ENCODE data around the gene HINT3. TPM values are rescaled to one million over a fixed set of nuclear protein-coding genes. Genes with fewer than 3 reads are reported as not detected.

The HINT3 gene
- total and polyA plus RNA-seq, 2 donors (not counting 3 experiments of a cell fraction or from before 2014, with no cell fraction given), result 1.8 to 8.4 TPM

DNA sequence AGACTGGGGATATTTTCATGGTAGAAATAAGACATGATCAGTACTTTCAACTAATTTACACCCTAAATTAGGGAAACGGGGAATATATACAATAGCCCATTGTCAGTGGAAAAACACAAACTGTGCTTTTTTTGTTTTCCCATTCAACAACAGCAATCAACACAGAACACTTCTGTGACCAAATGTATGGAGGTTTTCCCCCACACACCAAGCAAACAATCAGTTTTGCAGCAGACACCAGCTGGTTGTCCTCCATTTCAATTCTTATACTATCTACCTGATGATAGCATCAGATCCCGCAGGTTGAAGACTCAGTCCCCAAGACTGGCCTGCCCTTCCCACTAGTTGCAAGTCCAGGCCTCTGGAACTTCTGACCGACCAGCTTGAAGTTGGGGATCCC, 4.5 kb downstream of the HINT3 start:
- Histone ChIP-seq H3K4me1 (ENCODE audit: control insufficient read depth, extremely low read depth, insufficient read depth, low read length) (peaks cover 12% of the 10 kb centered on the region), H3K4me2 (ENCODE audit: insufficient read depth, low read length) (no peak overlapping the region), H3K9ac (replicated peaks; ENCODE audit: extremely low read depth, insufficient read depth, low read length) (no peak overlapping the region), H3K27me3 (ENCODE audit: control insufficient read depth in 2 of 2, insufficient read depth in 2 of 2, low read length in 2 of 2) (no peaks in the 10 kb centered on the region), H2AFZ (ENCODE audit: low read depth, low read length) (no peak overlapping the region), H3K27ac (ENCODE audit: insufficient read depth, low read depth, low read length) (no peak overlapping the region), H3K4me3 (replicated peaks in 1 of 3; ENCODE audit: insufficient read depth in 1 of 3, low read depth in 1 of 3, low read length in 3 of 3) (no peak overlapping the region), H4K20me1 (replicated peaks; ENCODE audit: control insufficient read depth, extremely low read depth, insufficient read depth, low read length) (no peaks in the 10 kb centered on the region), H3K36me3 (ENCODE audit: control insufficient read depth in 2 of 2, extremely low read depth in 1 of 2, insufficient read depth in 2 of 2, low read length in 2 of 2) (no peaks in the 10 kb centered on the region), H3K9me1 (replicated peaks; ENCODE audit: control insufficient read depth, extremely low read depth, insufficient read depth, low read length) (no peaks in the 10 kb centered on the region), H3K9me3 (replicated peaks; ENCODE audit: control insufficient read depth, insufficient read depth, low read length) (no peaks in the 10 kb centered on the region), H3K79me2 (ENCODE audit: control insufficient read depth, insufficient read depth, low read length) (no peaks in the 10 kb centered on the region)
- intact Hi-C loops (cut with micrococcal nuclease) (no loop called here), dilution Hi-C loops (cut with MboI; ENCODE audit: extremely low pct_ligation_motif_present, low sequenced_read_pairs) (no loop called here)
- CTCF ChIA-PET, result interaction anchor here (1.2 kb wide), 2 partner anchors 13 to 173 kb away, joined by 3 to 8 read pairs; no protein-coding TSS in a partner anchor
- POLR2A ChIA-PET, result no interaction called here
- FAIRE-seq, result no peak
- no peak for TF ChIP-seq JUN (IDR thresholded peaks at IDR 0.05; ENCODE audit: borderline replicate concordance, insufficient read depth, insufficient read length, low read depth)
- TF ChIP-seq, protein P1, sequence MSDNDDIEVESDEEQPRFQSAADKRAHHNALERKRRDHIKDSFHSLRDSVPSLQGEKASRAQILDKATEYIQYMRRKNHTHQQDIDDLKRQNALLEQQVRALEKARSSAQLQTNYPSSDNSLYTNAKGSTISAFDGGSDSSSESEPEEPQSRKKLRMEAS (IDR thresholded peaks at IDR 0.05; ENCODE audit: insufficient read depth, insufficient read length), result no peak
- TF ChIP-seq, protein P2, sequence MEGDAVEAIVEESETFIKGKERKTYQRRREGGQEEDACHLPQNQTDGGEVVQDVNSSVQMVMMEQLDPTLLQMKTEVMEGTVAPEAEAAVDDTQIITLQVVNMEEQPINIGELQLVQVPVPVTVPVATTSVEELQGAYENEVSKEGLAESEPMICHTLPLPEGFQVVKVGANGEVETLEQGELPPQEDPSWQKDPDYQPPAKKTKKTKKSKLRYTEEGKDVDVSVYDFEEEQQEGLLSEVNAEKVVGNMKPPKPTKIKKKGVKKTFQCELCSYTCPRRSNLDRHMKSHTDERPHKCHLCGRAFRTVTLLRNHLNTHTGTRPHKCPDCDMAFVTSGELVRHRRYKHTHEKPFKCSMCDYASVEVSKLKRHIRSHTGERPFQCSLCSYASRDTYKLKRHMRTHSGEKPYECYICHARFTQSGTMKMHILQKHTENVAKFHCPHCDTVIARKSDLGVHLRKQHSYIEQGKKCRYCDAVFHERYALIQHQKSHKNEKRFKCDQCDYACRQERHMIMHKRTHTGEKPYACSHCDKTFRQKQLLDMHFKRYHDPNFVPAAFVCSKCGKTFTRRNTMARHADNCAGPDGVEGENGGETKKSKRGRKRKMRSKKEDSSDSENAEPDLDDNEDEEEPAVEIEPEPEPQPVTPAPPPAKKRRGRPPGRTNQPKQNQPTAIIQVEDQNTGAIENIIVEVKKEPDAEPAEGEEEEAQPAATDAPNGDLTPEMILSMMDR (IDR thresholded peaks at IDR 0.05; ENCODE audit: extremely low read depth in 1 of 2, insufficient read depth in 1 of 2, low read depth in 1 of 2, low read length in 2 of 2), result no peak
- TF ChIP-seq EZH2 (IDR thresholded peaks at IDR 0.05; ENCODE audit: borderline replicate concordance, low read depth, low read length, severe bottlenecking), result no peak
- no peak for TF ChIP-seq POLR2A (IDR thresholded peaks at IDR 0.05; ENCODE audit: low read depth, low read length)
- TF ChIP-seq POLR2AphosphoS5 (IDR thresholded peaks at IDR 0.05; ENCODE audit: insufficient read depth, low read depth, low read length), result no peak
- no peak for TF ChIP-seq GATA2 (IDR thresholded peaks at IDR 0.05; ENCODE audit: insufficient read depth, insufficient read length, low read depth, low read length)
- no peak for TF ChIP-seq MYC (IDR thresholded peaks at IDR 0.05; ENCODE audit: low read depth, low read length)
- TF ChIP-seq FOS (IDR thresholded peaks at IDR 0.05; ENCODE audit: borderline replicate concordance, insufficient read depth, low read length), result no peak
- BruUV-seq (replicated peaks), result no TSS peak
- no peak for DNase-seq (ENCODE audit: low read depth, low spot score)

Data from endothelial cell of umbilical vein (primary cell).